Esophagus muscularis mucosa (tissue), 3 donors: ENCODE measurements around the gene RAI1.

Experiments
- POLR2A ChIP-seq: fragments of 450-650 bp; IDR thresholded peaks from one replicate; pipeline ENCODE4 v1.6.1; 2017; ENCODE audit warnings: antibody characterized with exemption, moderate library complexity, mild to moderate bottlenecking, low read depth
- POLR2AphosphoS5 ChIP-seq, 2 donors: sonication (generic); formaldehyde crosslinking; IDR thresholded peaks; one replicate each; pipeline ENCODE4 v1.6.1; 2017; ENCODE audit warnings: antibody characterized with exemption in 2 of 2
- TF ChIP-seq, protein P1 (sequence below), 3 experiments: fragments of 200-600 bp in 2 of 3; fragments of 450-650 bp in 1 of 3; sonication (generic) in 2 of 3; IDR thresholded peaks; one replicate each; pipeline ENCODE4 v1.5.1; 2017 to 2019; ENCODE audit warnings: antibody characterized with exemption in 3 of 3, mild to moderate bottlenecking in 2 of 3, moderate library complexity in 1 of 3

DNA sequence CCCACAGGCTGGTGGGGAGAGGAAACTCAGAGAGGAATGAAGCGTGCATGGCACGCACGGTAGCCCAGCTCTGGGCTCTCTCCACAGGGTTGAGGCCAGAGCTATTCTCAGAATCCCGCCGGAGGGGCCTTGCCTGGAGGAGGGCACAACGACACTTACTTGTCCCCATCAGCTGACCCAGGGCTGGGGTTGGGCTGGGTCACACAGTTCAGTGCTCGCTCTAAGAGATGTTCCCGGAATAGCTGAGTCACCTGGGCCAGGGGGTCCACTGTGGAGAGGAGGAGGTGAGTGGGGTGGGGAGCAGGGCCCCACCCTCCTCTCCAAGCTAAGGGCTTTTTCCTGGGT lies 133.8 kb downstream of the RAI1 start:
- TF ChIP-seq, protein P1, sequence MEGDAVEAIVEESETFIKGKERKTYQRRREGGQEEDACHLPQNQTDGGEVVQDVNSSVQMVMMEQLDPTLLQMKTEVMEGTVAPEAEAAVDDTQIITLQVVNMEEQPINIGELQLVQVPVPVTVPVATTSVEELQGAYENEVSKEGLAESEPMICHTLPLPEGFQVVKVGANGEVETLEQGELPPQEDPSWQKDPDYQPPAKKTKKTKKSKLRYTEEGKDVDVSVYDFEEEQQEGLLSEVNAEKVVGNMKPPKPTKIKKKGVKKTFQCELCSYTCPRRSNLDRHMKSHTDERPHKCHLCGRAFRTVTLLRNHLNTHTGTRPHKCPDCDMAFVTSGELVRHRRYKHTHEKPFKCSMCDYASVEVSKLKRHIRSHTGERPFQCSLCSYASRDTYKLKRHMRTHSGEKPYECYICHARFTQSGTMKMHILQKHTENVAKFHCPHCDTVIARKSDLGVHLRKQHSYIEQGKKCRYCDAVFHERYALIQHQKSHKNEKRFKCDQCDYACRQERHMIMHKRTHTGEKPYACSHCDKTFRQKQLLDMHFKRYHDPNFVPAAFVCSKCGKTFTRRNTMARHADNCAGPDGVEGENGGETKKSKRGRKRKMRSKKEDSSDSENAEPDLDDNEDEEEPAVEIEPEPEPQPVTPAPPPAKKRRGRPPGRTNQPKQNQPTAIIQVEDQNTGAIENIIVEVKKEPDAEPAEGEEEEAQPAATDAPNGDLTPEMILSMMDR (IDR thresholded peaks at IDR 0.05) = no peak
- TF ChIP-seq POLR2AphosphoS5 (IDR thresholded peaks at IDR 0.05) (no peak), POLR2A (no peak)
